Posterior cingulate gyrus (tissue), 11 donors: ENCODE data around the gene HOXC13.

Experiments used
- DNase-seq, 10 donors: peaks; one replicate each; pipeline versions ENCODE4 v3.0.0 to v3.0.0-alpha.2; 2020 to 2021; ENCODE audit warnings: mixed read lengths in 3 of 10
- intact Hi-C: fragments of 100-400 bp; cut with DNase I; formaldehyde crosslinking; loops from one replicate; pipeline ENCODE4 v1.15.1; 2023

The HOXC13 gene

DNA sequence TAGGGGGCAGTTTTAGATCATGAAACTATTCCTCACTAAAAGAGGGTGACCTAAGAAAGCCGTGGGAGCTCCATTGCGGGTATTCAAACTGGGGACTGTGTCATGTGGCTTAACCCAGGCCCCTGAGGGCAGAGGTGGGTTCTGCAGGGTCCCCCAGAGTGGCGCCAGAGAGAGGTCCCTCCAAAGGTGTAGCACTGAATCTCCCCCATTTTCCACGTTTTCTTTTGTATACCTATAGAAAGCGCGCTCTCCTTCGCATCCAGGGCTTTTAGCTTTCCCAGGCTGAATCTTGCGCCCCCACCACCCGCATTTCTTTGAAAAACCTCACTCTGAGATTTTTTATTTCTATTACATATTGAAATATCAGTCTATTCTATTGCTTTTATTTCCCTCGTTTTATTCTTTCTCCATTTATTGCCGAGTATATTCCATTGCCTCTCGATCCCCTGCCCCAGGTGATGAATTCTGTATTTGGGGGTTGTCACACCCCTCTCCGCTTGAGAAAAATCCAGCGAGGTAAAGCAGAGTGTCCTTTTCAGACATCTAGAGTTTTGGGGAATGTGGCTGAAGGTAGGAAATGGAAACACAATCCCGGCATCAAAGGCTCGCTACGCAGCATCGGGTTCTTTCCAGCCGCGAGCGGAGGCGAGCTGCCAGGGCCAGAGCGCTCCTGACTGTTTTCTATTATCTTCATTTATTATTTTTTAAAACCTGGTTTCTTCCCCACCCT lies 870 bp upstream of the HOXC13 start:
- no peak for DNase-seq
- intact Hi-C loops = no loop called here

- intact Hi-C loops = no loop called here
- no peak for DNase-seq
These were observed 794 bp downstream of the HOXC13 start for GRCh38 chr12:53939141-53940108.

GRCh38 chr12:53940443-53941014 lies 1.9 kb downstream of the HOXC13 start:
- DNase-seq = no peak
- intact Hi-C loops = no loop called here

DNA sequence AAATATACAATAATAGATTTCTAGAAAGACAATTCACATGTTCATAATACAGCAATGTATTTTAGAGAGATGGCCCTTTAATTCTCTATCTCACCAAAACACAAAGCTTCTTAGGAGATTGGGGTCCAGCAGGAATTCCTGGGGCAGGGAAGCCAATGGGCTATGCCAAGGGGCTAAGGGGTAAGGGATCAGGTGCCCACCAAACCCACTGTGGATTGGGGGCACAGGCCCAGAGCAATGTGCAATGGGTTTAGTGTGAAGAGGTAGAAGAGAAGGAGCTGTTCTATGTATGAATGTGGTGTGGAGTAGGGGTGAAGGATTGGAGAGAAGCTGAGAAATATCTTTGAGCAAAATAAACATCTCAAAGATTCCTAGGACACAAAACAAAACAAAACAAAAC lies 2.6 kb downstream of the HOXC13 start:
- no peak for DNase-seq
- intact Hi-C loops = no loop called here

DNA sequence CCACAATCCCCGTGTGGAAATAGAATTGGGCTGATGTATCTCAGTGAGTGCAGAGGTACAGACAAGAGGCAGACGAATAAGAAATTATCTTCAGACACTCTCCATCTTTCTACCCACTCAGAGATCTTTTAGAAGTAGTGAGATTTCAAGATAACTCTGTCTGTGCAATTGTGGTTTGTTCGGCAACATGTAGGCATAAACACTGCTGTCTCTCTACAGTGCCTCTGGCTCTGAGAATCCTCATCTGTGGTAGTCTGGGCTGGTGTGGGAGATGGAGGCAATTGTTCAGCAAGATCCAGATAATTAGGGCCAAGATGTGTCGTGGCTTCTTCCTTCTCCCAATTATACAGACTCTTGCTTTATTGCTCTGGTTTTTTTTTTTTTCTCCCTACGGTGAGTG lies 3.1 kb downstream of the HOXC13 start:
- DNase-seq = no peak
- intact Hi-C loops = no loop called here

DNA sequence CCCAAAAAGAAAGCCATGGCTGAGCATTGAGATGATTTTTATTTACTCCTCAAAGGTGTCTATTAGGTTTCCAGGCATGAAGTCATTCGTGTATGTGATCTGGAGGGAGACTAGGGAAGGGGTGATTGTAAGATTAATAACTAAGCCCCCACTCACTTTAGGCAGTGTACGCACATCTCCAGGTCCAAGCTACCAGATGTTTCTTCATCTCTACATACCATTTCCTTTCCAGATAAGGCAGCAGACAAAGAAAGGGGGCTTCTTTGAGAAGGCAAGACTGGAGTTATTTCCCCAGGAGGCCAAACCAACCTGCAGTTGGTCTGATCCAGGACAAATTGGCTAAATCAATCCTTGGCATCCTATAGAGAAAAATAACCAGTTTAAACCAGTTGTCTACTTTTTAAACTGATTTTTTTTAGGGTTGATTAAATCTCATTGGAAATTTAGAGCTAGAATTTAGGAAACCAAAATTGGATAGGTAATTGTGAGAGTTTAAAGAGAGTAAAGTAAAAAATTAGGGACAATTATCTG lies 3.9 kb downstream of the HOXC13 start:
- DNase-seq = no peak
- intact Hi-C loops = no loop called here

- no peak for DNase-seq
- intact Hi-C loops = no loop called here
These were observed 5.6 kb downstream of the HOXC13 start for GRCh38 chr12:53944209-53944608.

GRCh38 chr12:53944907-53945847 lies 6.5 kb downstream of the HOXC13 start:
- intact Hi-C loops = no loop called here
- DNase-seq = no peak

DNA sequence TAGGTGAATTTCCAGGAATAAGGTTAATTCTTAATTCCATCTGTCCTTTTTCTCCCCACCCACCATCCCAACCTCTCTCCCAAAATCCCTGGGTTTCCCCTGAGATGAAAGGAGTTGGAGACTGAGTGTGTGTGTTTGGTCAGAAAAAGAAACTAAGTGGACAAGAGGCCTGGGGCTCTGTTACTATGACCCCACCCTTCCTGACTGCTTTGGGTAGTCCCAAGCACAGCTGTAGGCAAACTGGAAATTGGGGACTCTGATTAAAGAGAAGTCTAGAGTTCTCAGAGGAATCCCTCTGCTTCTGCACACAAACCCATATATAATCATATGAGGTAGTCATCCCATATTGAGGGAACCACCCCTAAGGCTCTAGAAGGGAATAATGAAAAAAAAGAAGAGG lies 9.1 kb downstream of the HOXC13 start:
- no peak for DNase-seq
- intact Hi-C loops = no loop called here

- DNase-seq = no peak
- intact Hi-C loops = no loop called here
These were observed 10.3 kb downstream of the HOXC13 start for GRCh38 chr12:53948650-53949593.

DNA sequence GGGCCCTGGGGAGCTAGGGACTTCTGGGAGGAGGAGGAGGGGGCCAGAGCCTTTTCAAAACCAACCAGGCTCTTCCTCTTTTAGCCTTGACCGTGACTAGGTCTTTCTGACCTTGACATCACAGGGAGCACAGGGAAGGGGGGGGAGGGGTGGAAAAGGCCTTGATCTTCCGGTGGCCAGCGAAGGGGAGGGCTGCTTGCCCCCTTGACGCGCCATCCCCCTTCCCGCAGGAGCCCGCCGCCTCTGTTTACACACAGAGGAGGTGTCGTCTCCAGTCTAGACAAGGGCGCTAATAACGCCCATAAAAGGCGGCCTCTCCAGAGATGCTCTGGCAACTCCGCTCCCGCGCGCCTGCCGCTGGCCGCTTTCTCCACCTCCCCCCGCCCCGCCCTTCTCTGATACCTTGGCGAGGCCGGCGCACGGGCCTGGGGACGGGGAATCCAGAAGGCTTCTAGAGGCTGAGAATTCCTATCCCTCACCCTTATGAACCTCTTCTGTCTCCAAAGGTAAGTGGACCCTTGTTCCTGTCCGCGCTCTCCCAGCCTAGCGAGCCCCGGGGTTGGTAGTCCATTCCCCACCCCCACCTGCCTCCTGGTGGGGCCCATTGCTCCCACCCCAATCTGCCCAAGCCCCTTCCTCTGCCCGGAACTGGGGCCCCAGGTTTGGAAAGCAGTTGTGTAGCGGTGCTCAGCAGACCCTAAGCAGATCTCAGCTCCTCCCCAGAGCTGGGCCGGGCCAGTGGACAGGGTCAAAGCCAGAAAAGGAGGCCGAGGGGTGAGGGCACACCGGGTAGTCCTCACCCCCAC lies 11.2 kb downstream of the HOXC13 start:
- intact Hi-C loops = no loop called here
- DNase-seq = no peak

DNA sequence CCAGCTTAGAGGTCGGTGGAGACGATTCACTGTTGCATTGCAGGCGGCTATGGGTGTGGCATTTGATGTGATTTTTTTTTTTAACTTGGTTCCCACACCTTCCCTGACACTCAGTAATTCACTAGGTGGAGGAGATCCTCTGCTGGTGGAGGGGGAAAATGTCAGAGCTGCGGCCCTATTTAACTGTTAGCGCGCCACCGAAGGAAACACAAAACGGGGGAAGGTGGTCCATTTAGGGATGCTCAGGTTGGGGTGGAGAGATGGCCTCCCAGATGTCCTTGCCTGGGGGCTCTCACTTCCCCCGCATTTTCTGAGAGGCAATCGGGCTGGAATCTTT lies 11.8 kb downstream of the HOXC13 start:
- intact Hi-C loops = no loop called here
- DNase-seq = no peak

- DNase-seq = no peak
- intact Hi-C loops = no loop called here
These were observed 12.4 kb downstream of the HOXC13 start for GRCh38 chr12:53950789-53951576.

DNA sequence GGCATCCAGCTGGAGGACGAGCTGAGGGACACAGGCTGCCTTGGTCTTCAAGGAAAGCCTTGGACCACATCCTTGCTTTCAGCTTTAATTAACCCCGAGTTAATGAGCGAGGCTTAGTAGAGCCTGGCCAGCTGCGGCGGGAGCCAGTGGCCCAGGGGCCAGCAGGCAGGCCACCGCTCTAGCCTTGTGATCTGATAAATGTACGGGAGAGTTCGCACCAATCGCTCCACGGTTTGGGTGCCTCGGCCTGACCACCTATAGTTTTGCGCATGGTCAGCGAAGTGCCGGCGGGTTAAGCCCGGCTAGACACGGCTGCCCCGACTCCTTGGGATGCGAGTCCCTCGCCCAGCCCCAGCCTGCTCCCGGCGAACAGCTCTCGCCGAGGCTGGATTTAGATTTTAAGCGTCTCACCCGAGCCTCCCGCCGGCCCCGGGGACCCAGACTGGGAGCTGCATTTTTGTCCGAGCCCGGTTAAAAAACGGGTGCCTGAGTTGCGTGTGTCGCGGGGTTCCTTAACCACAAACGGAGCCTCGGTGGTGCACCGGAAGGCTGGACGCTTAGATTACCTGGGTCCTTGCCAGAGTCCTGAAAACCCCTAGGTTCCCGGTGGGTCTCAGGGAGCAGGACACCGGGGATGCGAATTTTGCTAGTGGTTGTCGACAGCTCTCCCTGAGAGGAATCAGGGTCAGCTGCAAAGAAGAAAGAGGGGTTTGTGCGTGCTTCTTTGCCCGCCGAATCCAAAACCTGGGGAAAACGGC lies 13.1 kb downstream of the HOXC13 start:
- intact Hi-C loops = no loop called here
- no peak for DNase-seq

DNA sequence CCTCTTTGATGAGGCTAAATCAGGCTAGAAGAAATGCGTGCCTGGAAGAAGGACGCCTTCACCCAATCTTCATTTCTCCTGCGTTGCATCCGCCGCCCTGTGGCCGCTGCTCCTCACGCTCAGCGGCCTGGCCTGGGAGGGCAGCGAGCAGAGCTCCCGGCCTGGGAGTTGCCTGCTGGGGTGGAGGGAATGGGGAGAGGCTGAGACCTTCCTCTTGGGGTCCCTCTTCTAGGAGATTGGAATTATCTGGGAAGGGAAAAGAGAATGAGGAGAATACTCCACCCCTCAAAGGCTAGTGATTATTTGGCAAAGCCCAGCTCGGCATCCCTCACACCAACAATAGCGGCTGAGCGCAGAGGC lies 13.7 kb downstream of the HOXC13 start:
- intact Hi-C loops = no loop called here
- peak in 1 of 10 donors; percentile 34 for DNase-seq

GRCh38 chr12:53952871-53953734 lies 14.5 kb downstream of the HOXC13 start:
- DNase-seq = peak in 1 of 10 donors; percentile 48
- intact Hi-C loops = no loop called here
